Parathyroid adenoma (tissue), 2 donors: ENCODE results near the gene ME2.

Experiments used
- H2AFZ ChIP-seq: fragments of 300-600 bp; sonication (generic); one replicate; pipeline ENCODE4 v1.7.0; 2017; ENCODE audit warnings: antibody characterized with exemption, mild to moderate bottlenecking
- H3K27ac ChIP-seq: fragments of 300-600 bp; sonication (generic); one replicate; pipeline ENCODE4 v1.7.0; 2017
- H3K27me3 ChIP-seq: fragments of 300-600 bp; sonication (generic); one replicate; pipeline ENCODE4 v1.7.0; 2017; ENCODE audit warnings: low read length; ENCODE audit not compliant: control insufficient read depth, insufficient read depth
- H3K36me3 ChIP-seq: fragments of 300-600 bp; sonication (generic); one replicate; pipeline ENCODE4 v1.7.0; 2017; ENCODE audit warnings: low read length; ENCODE audit not compliant: control insufficient read depth, insufficient read depth
- H3K4me1 ChIP-seq: fragments of 300-600 bp; sonication (generic); one replicate; pipeline ENCODE4 v1.7.0; 2017; ENCODE audit warnings: control low read depth
- H3K4me2 ChIP-seq: fragments of 300-600 bp; sonication (generic); one replicate; pipeline ENCODE4 v1.7.0; 2017; ENCODE audit warnings: low read length
- H3K4me3 ChIP-seq: fragments of 300-600 bp; sonication (generic); one replicate; pipeline ENCODE4 v1.7.0; 2017; ENCODE audit warnings: low read depth, low read length
- H3K79me2 ChIP-seq: fragments of 300-600 bp; sonication (generic); one replicate; pipeline ENCODE4 v1.7.0; 2017; ENCODE audit warnings: control low read depth
- H3K9ac ChIP-seq: fragments of 300-600 bp; sonication (generic); one replicate; pipeline ENCODE4 v1.7.0; 2017; ENCODE audit warnings: mild to moderate bottlenecking
- H3K9me3 ChIP-seq: fragments of 300-600 bp; sonication (generic); one replicate; pipeline ENCODE4 v1.7.0; 2017; ENCODE audit warnings: low read length; ENCODE audit not compliant: control insufficient read depth
- CTCF ChIP-seq: fragments of 300-600 bp; sonication (generic); IDR thresholded peaks from one replicate; pipeline ENCODE4 v1.7.0; 2017; ENCODE audit warnings: antibody characterized with exemption, mild to moderate bottlenecking
- donor health status: primary hyperparathyroidism.

Gene ME2

GRCh38 chr18:50973367-50974126 is 94.6 kb downstream of the ME2 start:
- no peak overlapping the region for H3K9ac ChIP-seq
- H3K79me2 ChIP-seq = peaks cover 54% of the 10 kb centered on the region
- no peaks in the 10 kb centered on the region for H3K36me3 ChIP-seq
- H3K4me3 ChIP-seq = no peak overlapping the region
- H3K4me2 ChIP-seq = no peak overlapping the region
- H3K27ac ChIP-seq = no peak overlapping the region
- H3K4me1 ChIP-seq = peaks cover 14% of the 10 kb centered on the region
- H2AFZ ChIP-seq = no peak overlapping the region
- H3K9me3 ChIP-seq = no peaks in the 10 kb centered on the region
- no peaks in the 10 kb centered on the region for H3K27me3 ChIP-seq
- no peak for TF ChIP-seq CTCF

DNA sequence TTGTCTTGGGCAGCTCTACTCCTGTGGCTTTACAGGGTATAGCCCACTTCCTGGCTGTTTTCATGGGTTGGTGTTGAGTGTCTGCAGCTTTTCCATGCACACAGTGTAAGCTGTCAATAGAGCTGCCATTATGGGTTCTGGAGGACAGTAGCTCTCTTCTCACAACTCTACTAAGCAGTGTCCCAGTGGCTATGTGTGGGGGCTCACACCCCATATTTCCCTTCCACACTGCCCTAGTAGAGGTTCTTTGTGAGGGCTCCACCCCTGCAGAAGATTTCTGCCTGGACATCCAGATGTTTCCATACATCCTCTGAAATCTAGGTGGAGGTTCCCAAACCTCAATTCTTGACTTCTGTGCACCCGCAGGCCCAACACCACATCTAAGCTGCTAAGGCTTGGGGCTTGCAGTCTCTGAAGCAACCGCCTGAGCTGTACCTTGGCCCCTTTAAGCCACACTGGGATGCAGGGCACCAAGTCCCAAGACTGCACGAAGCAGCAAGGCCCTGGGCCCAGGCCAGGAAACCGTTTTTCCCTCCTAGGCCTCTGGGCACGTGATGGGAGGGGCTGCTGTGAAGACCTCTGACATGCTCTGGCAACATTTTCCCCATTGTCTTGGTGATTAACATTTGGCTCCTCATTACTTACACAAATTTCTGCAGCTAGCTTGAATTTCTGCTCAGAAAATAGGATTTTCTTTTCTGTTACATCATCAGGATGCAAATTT is 98.3 kb downstream of the ME2 start:
- Histone ChIP-seq H3K79me2 (peaks cover 56% of the 10 kb centered on the region), H3K27me3 (no peaks in the 10 kb centered on the region), H3K36me3 (no peaks in the 10 kb centered on the region), H2AFZ (no peak overlapping the region), H3K4me3 (no peak overlapping the region), H3K27ac (no peak overlapping the region), H3K4me1 (no peaks in the 10 kb centered on the region), H3K9ac (no peak overlapping the region), H3K4me2 (no peak overlapping the region), H3K9me3 (no peaks in the 10 kb centered on the region)
- TF ChIP-seq CTCF = no peak

- H3K27me3 ChIP-seq = no peaks in the 10 kb centered on the region
- H3K27ac ChIP-seq = no peak overlapping the region
Measured at GRCh38 chr18:50981381-50981780, 102.5 kb downstream of the ME2 start.

DNA sequence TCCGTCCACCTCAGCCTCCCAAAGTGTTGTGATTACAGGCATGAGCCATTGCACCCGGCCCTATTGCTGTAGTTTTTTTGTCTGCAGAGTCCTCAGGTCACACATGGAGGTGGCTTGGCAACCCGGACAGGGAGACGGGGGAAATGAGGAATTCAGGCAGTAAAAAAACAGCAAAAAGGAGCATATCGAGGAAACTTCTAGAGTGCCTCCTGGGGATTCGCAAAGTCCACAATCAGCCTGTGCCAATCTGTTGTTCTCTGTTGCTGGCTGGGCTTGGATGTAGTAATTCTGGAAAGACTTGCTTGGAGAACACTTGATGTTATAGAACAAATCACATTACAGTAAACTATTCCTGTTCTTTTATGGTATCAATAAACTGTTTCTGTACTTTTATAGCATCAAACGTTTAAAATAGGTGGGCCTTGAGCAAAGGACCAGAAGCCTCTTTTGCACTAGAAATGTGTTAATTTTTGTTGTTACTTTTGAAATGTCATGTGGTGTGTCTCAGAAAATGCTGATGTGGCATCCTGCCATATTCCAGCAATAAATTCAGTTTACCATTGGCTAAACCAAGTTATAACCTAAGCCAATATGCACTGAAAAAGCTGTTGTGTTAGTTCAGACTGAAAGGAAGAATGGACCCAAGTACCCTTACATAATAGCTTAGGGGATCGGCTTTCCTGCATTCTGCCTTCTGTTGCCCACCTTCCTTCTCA is 103.3 kb downstream of the ME2 start:
- Histone ChIP-seq H3K36me3 (no peaks in the 10 kb centered on the region), H3K27me3 (no peaks in the 10 kb centered on the region), H3K27ac (no peak overlapping the region), H3K4me3 (no peak overlapping the region), H3K9me3 (no peaks in the 10 kb centered on the region), H3K4me2 (no peak overlapping the region), H3K9ac (no peak overlapping the region), H2AFZ (no peak overlapping the region), H3K4me1 (peaks cover 6% of the 10 kb centered on the region), H3K79me2 (peaks cover 20% of the 10 kb centered on the region)
- no peak for TF ChIP-seq CTCF

More at GRCh38 chr18:50981381-50981780, 102.5 kb downstream of the ME2 start:
- TF ChIP-seq CTCF = no peak
- no peaks in the 10 kb centered on the region for H3K9me3 ChIP-seq
- H3K4me3 ChIP-seq = no peak overlapping the region
- no peak overlapping the region for H3K4me2 ChIP-seq
- H2AFZ ChIP-seq = no peak overlapping the region
- no peaks in the 10 kb centered on the region for H3K36me3 ChIP-seq
- no peak overlapping the region for H3K9ac ChIP-seq
- peaks cover 28% of the 10 kb centered on the region for H3K79me2 ChIP-seq
- H3K4me1 ChIP-seq = no peaks in the 10 kb centered on the region
